B cell (primary cell): Measurements from ENCODE around the gene KIRREL3. TPM values are rescaled to one million over a fixed set of nuclear protein-coding genes. Genes with fewer than 3 reads are reported as not detected.

ENCODE experiments used
- ATAC-seq: fragments of 200-7000 bp; cut with Tn5 transposase; one replicate; pipeline ENCODE4 v1.10.0; 2021; ENCODE audit warnings: low read depth, mild to moderate bottlenecking, moderate number of reproducible peaks, moderate library complexity
- CTCF ChIA-PET: fragments of 350-600 bp; sonication (Branson Sonifier 250); formaldehyde crosslinking; loops from one replicate; lab custom pipeline; 2021; ENCODE audit warnings: antibody characterized with exemption, inconsistent platforms; lab: Charles Lee
- POLR2A ChIA-PET: fragments of 350-600 bp; sonication (Branson Sonifier 250); formaldehyde crosslinking; loops from one replicate; lab custom pipeline; 2021; ENCODE audit warnings: antibody characterized with exemption; lab: Charles Lee
- DNase-seq: peaks from one replicate; pipeline ENCODE4 v3.0.0; 2013
- H2AFZ ChIP-seq: 2 replicates; pipeline ENCODE4 v1.6.1; 2012; ENCODE audit warnings: mild to moderate bottlenecking, low read depth, low read length; ENCODE audit not compliant: insufficient read depth, poor library complexity, severe bottlenecking
- H3K27ac ChIP-seq, 2 donors: 1 replicate in 1 of 2; 2 replicates in 1 of 2; pipeline ENCODE4 v1.5.1; 2012 to 2013; ENCODE audit warnings: low read length in 2 of 2, mild to moderate bottlenecking in 2 of 2, moderate library complexity in 1 of 2
- H3K27me3 ChIP-seq, 4 experiments: fragments of 200-600 bp in 1 of 4; sonication (generic) in 1 of 4; replicated peaks in 1 of 4; 1 replicate in 2 of 4; 2 replicates in 2 of 4; pipeline versions ENCODE4 v1.6.1 to v1.7.0; 2013 to 2016; ENCODE audit warnings: low read length in 3 of 4, mild to moderate bottlenecking in 2 of 4, mixed read lengths in 1 of 4, moderate library complexity in 1 of 4; ENCODE audit not compliant: insufficient read depth in 4 of 4, control insufficient read depth in 3 of 4; ENCODE audit errors: control extremely low read depth in 1 of 4
- H3K36me3 ChIP-seq, 2 experiments: replicated peaks in 1 of 2; 1 replicate in 1 of 2; 2 replicates in 1 of 2; pipeline versions ENCODE4 v1.6.1 to v1.7.1; 2013; ENCODE audit warnings: low read length in 1 of 2; ENCODE audit not compliant: insufficient read depth in 2 of 2, control insufficient read depth in 1 of 2; ENCODE audit errors: control extremely low read depth in 1 of 2, extremely low read depth in 1 of 2
- H3K4me1 ChIP-seq, 2 donors: fragments of 200-600 bp in 1 of 2; sonication (generic) in 1 of 2; 1 replicate in 1 of 2; 2 replicates in 1 of 2; pipeline versions ENCODE4 v1.5.1 to v1.6.1; 2013 to 2017; ENCODE audit warnings: low read length in 2 of 2; ENCODE audit not compliant: control insufficient read depth in 2 of 2, insufficient read depth in 2 of 2
- H3K4me2 ChIP-seq: replicated peaks from 2 replicates; pipeline ENCODE3; 2012; ENCODE audit warnings: mild to moderate bottlenecking, low read depth, low read length; ENCODE audit not compliant: poor library complexity, severe bottlenecking
- H3K4me3 ChIP-seq, 5 experiments: fragments of 200-600 bp in 1 of 5; sonication (generic) in 1 of 5; 1 replicate in 3 of 5; 2 replicates in 2 of 5; pipeline versions ENCODE4 v1.5.1 to v1.7.0; 2011 to 2016; ENCODE audit warnings: low read length in 4 of 5, mild to moderate bottlenecking in 4 of 5, low read depth in 2 of 5, control low read depth in 1 of 5, moderate library complexity in 1 of 5; ENCODE audit not compliant: insufficient read depth in 1 of 5; ENCODE audit errors: control extremely low read depth in 1 of 5, extremely low read depth in 1 of 5
- H3K79me2 ChIP-seq: fragments of 200-600 bp; sonication (generic); one replicate; pipeline ENCODE4 v1.6.0; 2016; ENCODE audit warnings: low read length; ENCODE audit not compliant: control insufficient read depth, insufficient read depth
- H3K9ac ChIP-seq: fragments of 200-600 bp; sonication (generic); 2 replicates; pipeline ENCODE4 v1.6.1; 2017; ENCODE audit warnings: mild to moderate bottlenecking, low read length, moderate library complexity
- H3K9me3 ChIP-seq, 3 donors: one replicate each; pipeline versions ENCODE4 v1.6.1 to v1.7.1; 2013; ENCODE audit warnings: low read length in 2 of 3; ENCODE audit not compliant: control insufficient read depth in 2 of 3, insufficient read depth in 1 of 3; ENCODE audit errors: control extremely low read depth in 1 of 3
- H4K20me1 ChIP-seq: 2 replicates; pipeline ENCODE4 v1.6.0; 2012; ENCODE audit warnings: mild to moderate bottlenecking, low read length; ENCODE audit not compliant: insufficient read depth, control insufficient read depth, poor library complexity, severe bottlenecking
- H3K27ac Mint-ChIP-seq: one replicate; pipeline ENCODE4 v1.8.0; 2021; ENCODE audit warnings: mixed read lengths
- H3K27me3 Mint-ChIP-seq: one replicate; pipeline ENCODE4 v1.8.0; 2021; ENCODE audit warnings: mixed read lengths
- H3K4me1 Mint-ChIP-seq: one replicate; pipeline ENCODE4 v1.8.0; 2021; ENCODE audit warnings: mixed read lengths
- H3K4me3 Mint-ChIP-seq: one replicate; pipeline ENCODE4 v1.8.0; 2021; ENCODE audit warnings: mixed read lengths
- H3K9me3 Mint-ChIP-seq: one replicate; pipeline ENCODE4 v1.8.0; 2022; ENCODE audit warnings: mixed read lengths; ENCODE audit not compliant: insufficient read depth
- CTCF ChIP-seq: fragments of 200-600 bp; IDR thresholded peaks from one replicate; pipeline ENCODE4 v1.8.0; 2022; ENCODE audit warnings: antibody characterized with exemption, mild to moderate bottlenecking
- EZH2 ChIP-seq: IDR thresholded peaks from 2 replicates; pipeline ENCODE4 v1.6.1; 2012; ENCODE audit warnings: borderline replicate concordance, low read depth, mild to moderate bottlenecking, moderate library complexity, low read length; ENCODE audit not compliant: insufficient read depth, poor library complexity, severe bottlenecking
- WGBS: methylation state at CpG from one replicate; pipeline ENCODE4 v1.1.5; 2013; ENCODE audit warnings: missing lambda C conversion rate; ENCODE audit not compliant: insufficient coverage; 5-methylcytosine and 5-hydroxymethylcytosine counted together
- intact Hi-C: fragments of 100-400 bp; cut with micrococcal nuclease; formaldehyde crosslinking; loops from one replicate; pipeline ENCODE4 v1.10.0; 2022
- polyA plus RNA-seq: library from polyadenylated mRNA; depleted of rRNA; stranded (reverse); fragments of >200 nt; gene quantifications from 2 replicates; pipeline ENCODE4 v1.2.3, GENCODE V29; 2012
- total RNA-seq, 2 donors: library from RNA; stranded (reverse); fragments of 120-200 nt in 1 of 2; gene quantifications; 1 replicate in 1 of 2; 2 replicates in 1 of 2; pipeline versions ENCODE4 v1.2.3 to v1.2.4, GENCODE V29; 2013 to 2022

KIRREL3 gene
- total and polyA plus RNA-seq, 2 donors (not counting 1 experiment from before 2014, with no cell fraction given): not detected

DNA sequence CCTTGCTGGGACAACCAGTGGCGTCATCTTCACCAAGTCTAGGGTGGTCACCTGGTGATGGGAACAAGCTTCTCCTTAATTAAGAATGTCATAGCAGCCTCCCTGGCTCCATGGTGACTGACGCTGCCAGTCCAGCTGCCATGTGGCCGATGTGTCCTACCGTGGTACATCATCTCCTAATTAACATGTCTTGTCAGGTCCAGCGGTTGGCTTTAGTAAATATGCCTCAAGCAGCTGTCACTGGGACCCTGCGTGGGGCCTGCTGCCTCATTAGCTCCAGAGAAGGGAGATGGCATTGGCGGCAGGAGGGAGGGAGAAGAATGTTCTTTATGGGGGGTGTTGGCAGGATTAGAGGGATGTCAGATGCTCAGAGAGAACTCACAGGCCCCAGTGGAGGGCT lies 373.1 kb downstream of the KIRREL3 start:
- no peak overlapping the region for H3K27ac ChIP-seq
- 90% methylated on average over 7 of the region's 7 CpGs for WGBS
- no peak overlapping the region for H3K4me2 ChIP-seq
- H3K9me3 ChIP-seq: peaks cover 0 to 5% (median 0%) of the 10 kb centered on the region in 3 donors
- H3K9ac ChIP-seq: no peak overlapping the region
- intact Hi-C loops: no loop called here
- no peak overlapping the region for H3K27ac Mint-ChIP-seq
- no peak for ATAC-seq
- H3K9me3 Mint-ChIP-seq: no peaks in the 10 kb centered on the region
- no peaks in the 10 kb centered on the region for H3K4me1 Mint-ChIP-seq
- H3K4me3 ChIP-seq: no peak overlapping the region
- no peaks in the 10 kb centered on the region for H3K4me1 ChIP-seq
- DNase-seq: no peak
- H3K27me3 Mint-ChIP-seq: peaks cover 14% of the 10 kb centered on the region
- no peak overlapping the region for H3K4me3 Mint-ChIP-seq
- H3K79me2 ChIP-seq: no peaks in the 10 kb centered on the region
- H3K36me3 ChIP-seq: no peaks in the 10 kb centered on the region
- CTCF ChIA-PET: no interaction called here
- POLR2A ChIA-PET: no interaction called here
- no peaks in the 10 kb centered on the region for H3K27me3 ChIP-seq
- TF ChIP-seq EZH2: no peak
- TF ChIP-seq CTCF: no peak
- H2AFZ ChIP-seq: no peak overlapping the region
- no peaks in the 10 kb centered on the region for H4K20me1 ChIP-seq

DNA sequence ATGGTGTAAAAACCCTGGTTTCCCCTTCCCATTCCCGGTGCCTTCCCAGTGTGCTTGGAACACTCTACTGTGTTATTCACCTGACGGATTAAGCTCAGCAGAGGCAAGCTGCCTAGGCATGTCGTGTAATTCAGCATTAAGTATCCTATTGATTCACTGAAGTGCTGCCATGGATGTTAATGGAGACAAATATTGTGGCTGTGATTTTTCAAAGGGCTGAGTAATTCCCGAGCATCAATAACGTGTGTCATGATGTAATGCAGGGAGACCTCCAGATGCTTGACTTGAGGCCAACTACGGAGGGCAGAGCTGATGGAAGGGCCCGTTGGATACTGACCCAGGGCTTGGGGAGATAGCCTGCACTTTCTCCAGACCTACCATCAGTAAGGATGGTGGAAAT lies 376.1 kb downstream of the KIRREL3 start:
- peaks cover 0 to 2% (median 0%) of the 10 kb centered on the region in 4 experiments for H3K27me3 ChIP-seq
- H3K9ac ChIP-seq: no peak overlapping the region
- ChIA-PET CTCF (no interaction called here), POLR2A (no interaction called here)
- Mint-ChIP-seq H3K27ac (no peak overlapping the region), H3K4me1 (no peaks in the 10 kb centered on the region), H3K4me3 (no peak overlapping the region), H3K27me3 (peaks cover 13% of the 10 kb centered on the region), H3K9me3 (no peaks in the 10 kb centered on the region)
- no peak overlapping the region for H3K4me2 ChIP-seq
- TF ChIP-seq CTCF (no peak), EZH2 (no peak)
- H2AFZ ChIP-seq: no peak overlapping the region
- intact Hi-C loops: no loop called here
- H4K20me1 ChIP-seq: no peaks in the 10 kb centered on the region
- no peaks in the 10 kb centered on the region for H3K4me1 ChIP-seq
- H3K4me3 ChIP-seq: no peak overlapping the region
- ATAC-seq (no peak), DNase-seq (no peak)
- H3K27ac ChIP-seq: no peak overlapping the region
- H3K36me3 ChIP-seq: no peaks in the 10 kb centered on the region
- 90% methylated on average over 5 of the region's 7 CpGs for WGBS
- peaks cover 0 to 5% (median 0%) of the 10 kb centered on the region in 3 donors for H3K9me3 ChIP-seq
- H3K79me2 ChIP-seq: no peaks in the 10 kb centered on the region
